HG02973 (cell line): Measurements from ENCODE around the gene KDM4D.
"Not testable (repeated sequence)": the region's sequence is repeated elsewhere in the genome, so short reads cannot be mapped to it uniquely, and the experiment has no call there.

Experiments used
- ATAC-seq: cut with Tn5 transposase; IDR thresholded peaks from one replicate; pipeline ENCODE4 v1.9.1; 2021; ENCODE audit warnings: moderate library complexity; ENCODE audit not compliant: unreplicated experiment

Gene KDM4D

GRCh38 chr11:95025594-95025993 lies 52.1 kb downstream of the KDM4D start:
- ATAC-seq = not testable (repeated sequence)

GRCh38 chr11:95028357-95028756 lies 54.8 kb downstream of the KDM4D start:
- no peak for ATAC-seq

GRCh38 chr11:95033051-95033450 lies 59.5 kb downstream of the KDM4D start:
- ATAC-seq = no peak

- no peak for ATAC-seq
Measured at GRCh38 chr11:95035316-95035715, 61.8 kb downstream of the KDM4D start.

- ATAC-seq = not testable (repeated sequence)
Measured at GRCh38 chr11:95037356-95038035, 64.0 kb downstream of the KDM4D start.

- no peak for ATAC-seq
Measured at GRCh38 chr11:95042239-95042638, 68.7 kb downstream of the KDM4D start.

GRCh38 chr11:95042906-95043305 lies 69.4 kb downstream of the KDM4D start:
- ATAC-seq = no peak

GRCh38 chr11:95044010-95044409 lies 70.5 kb downstream of the KDM4D start:
- no peak for ATAC-seq

GRCh38 chr11:95045812-95046211 lies 72.3 kb downstream of the KDM4D start:
- no peak for ATAC-seq
